Mucosa of descending colon (tissue), 3 donors: ENCODE results near the gene GALNT18. TPM values are rescaled to one million over a fixed set of nuclear protein-coding genes. Genes with fewer than 3 reads are reported as not detected.

ENCODE experiments used
- ATAC-seq: fragments of 200-7000 bp; cut with Tn5 transposase; one replicate; pipeline ENCODE4 v1.9.1; 2020; ENCODE audit warnings: mild to moderate bottlenecking, moderate library complexity
- DNase-seq, 3 donors: peaks; one replicate each; pipeline ENCODE4 v3.0.0-alpha.2; 2020
- H3K36me3 ChIP-seq: fragments of 200-600 bp; one replicate; pipeline ENCODE4 v1.8.0; 2021; ENCODE audit warnings: low read depth, mild to moderate bottlenecking
- H3K4me1 ChIP-seq: fragments of 200-600 bp; one replicate; pipeline ENCODE4 v1.8.0; 2021; ENCODE audit warnings: low read depth, mild to moderate bottlenecking
- H3K4me3 ChIP-seq: fragments of 200-600 bp; one replicate; pipeline ENCODE4 v1.8.0; 2021; ENCODE audit warnings: mild to moderate bottlenecking
- H3K9me3 ChIP-seq: fragments of 200-600 bp; one replicate; pipeline ENCODE4 v1.8.0; 2021; ENCODE audit warnings: mild to moderate bottlenecking
- intact Hi-C, 2 donors: fragments of 100-400 bp; cut with DNase I in 1 of 2; cut with micrococcal nuclease in 1 of 2; formaldehyde crosslinking; loops; one replicate each; pipeline versions ENCODE4 v1.11.0 to v1.11.1; 2022; cut with DNase I, micrococcal nuclease
- total RNA-seq, 3 donors: library from RNA; stranded (reverse); fragmentation: NEBNext Ultra II Directional in 2 of 3; extraction: Animal tissue kit (Norgen Biotek cat#: 25700) in 2 of 3; gene quantifications; one replicate each; pipeline versions ENCODE4 v1.2.1 to v1.2.4, GENCODE V29; 2021 to 2023
- TF ChIP-seq, protein P1 (sequence below): fragments of 200-600 bp; IDR thresholded peaks from one replicate; pipeline ENCODE4 v1.8.0; 2022; ENCODE audit warnings: antibody characterized with exemption, mild to moderate bottlenecking
- donor health status: DM: no; HTN: no; CAD: no; lungs with moderate emphysema.
- donor health status: DM: no; HTN: no; CAD: no.
- donor health status: DM: no; HTN: yes; CAD: no.

The GALNT18 gene
- total RNA-seq, 3 donors from 2014 or later = 2.0 to 27.8 (median 5.4) TPM

- no peak for ATAC-seq
- H3K9me3 ChIP-seq = no peaks in the 10 kb centered on the region
- H3K4me3 ChIP-seq = no peak overlapping the region
- H3K36me3 ChIP-seq = no peaks in the 10 kb centered on the region
- H3K4me1 ChIP-seq = no peaks in the 10 kb centered on the region
- no peak for DNase-seq
- TF ChIP-seq, protein P1, sequence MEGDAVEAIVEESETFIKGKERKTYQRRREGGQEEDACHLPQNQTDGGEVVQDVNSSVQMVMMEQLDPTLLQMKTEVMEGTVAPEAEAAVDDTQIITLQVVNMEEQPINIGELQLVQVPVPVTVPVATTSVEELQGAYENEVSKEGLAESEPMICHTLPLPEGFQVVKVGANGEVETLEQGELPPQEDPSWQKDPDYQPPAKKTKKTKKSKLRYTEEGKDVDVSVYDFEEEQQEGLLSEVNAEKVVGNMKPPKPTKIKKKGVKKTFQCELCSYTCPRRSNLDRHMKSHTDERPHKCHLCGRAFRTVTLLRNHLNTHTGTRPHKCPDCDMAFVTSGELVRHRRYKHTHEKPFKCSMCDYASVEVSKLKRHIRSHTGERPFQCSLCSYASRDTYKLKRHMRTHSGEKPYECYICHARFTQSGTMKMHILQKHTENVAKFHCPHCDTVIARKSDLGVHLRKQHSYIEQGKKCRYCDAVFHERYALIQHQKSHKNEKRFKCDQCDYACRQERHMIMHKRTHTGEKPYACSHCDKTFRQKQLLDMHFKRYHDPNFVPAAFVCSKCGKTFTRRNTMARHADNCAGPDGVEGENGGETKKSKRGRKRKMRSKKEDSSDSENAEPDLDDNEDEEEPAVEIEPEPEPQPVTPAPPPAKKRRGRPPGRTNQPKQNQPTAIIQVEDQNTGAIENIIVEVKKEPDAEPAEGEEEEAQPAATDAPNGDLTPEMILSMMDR = no peak
- intact Hi-C loops = no loop called here
Measured at GRCh38 chr11:11320825-11321224, 301.0 kb downstream of the GALNT18 start.

GRCh38 chr11:11318961-11319360 is 302.8 kb downstream of the GALNT18 start:
- no peak for ATAC-seq
- intact Hi-C loops = no loop called here
- Histone ChIP-seq H3K4me3 (no peak overlapping the region), H3K36me3 (no peaks in the 10 kb centered on the region), H3K4me1 (no peaks in the 10 kb centered on the region), H3K9me3 (no peaks in the 10 kb centered on the region)
- TF ChIP-seq, protein P1 = no peak
- DNase-seq = no peak

- no peak overlapping the region for H3K4me3 ChIP-seq
- H3K9me3 ChIP-seq = no peaks in the 10 kb centered on the region
- intact Hi-C loops = no loop called here
- H3K36me3 ChIP-seq = no peaks in the 10 kb centered on the region
- H3K4me1 ChIP-seq = no peaks in the 10 kb centered on the region
- ATAC-seq (no peak), DNase-seq (no peak)
- TF ChIP-seq, protein P1 = no peak
Measured at GRCh38 chr11:11318461-11318860, 303.3 kb downstream of the GALNT18 start.

- TF ChIP-seq, protein P1 = no peak
- DNase-seq = no peak
- ATAC-seq = no peak
- Histone ChIP-seq H3K4me3 (no peak overlapping the region), H3K9me3 (no peaks in the 10 kb centered on the region), H3K36me3 (no peaks in the 10 kb centered on the region), H3K4me1 (no peaks in the 10 kb centered on the region)
- intact Hi-C loops = no loop called here
Measured at GRCh38 chr11:11316651-11317230, 305.1 kb downstream of the GALNT18 start.

DNA sequence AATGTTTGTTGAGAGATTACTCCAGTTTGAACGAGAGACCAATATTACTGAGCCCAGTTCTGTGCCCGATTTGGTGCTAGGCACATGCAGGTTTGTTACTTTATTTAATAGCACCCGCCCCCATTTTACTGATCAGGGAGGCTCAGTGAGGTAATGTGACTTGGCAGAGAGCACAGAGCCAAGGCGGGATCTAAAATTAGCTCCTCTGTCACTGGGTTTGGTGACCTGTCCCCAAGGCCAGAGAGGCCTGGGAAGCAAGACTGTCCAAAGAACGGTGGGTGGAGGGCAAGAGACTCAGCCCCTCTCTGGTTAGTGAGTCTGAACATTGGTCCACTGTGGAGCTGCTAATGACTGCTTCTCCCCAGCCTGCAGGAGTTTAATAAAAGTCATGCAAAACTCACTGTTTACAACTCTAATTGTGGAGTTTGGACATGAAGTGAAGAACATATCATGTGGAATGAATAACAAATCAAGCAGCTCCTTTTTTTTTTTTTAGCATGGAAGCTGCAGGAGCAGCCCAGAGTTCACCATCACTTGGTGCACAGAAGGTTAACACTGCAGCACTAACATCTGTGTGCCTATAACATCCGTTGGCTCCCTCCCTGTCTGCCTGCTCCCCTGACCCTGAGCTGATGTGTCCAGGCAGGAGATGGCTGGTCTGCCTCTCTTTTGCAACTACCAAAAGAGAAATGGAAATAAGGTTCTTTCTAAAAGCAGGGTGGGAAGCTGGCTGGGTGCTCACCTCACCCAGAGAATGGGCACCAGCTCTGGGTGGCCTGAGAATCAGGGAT is 307.7 kb downstream of the GALNT18 start:
- Histone ChIP-seq H3K4me3 (no peak overlapping the region), H3K36me3 (no peaks in the 10 kb centered on the region), H3K4me1 (no peaks in the 10 kb centered on the region), H3K9me3 (no peaks in the 10 kb centered on the region)
- DNase-seq = no peak
- ATAC-seq = no peak
- intact Hi-C loops = no loop called here
- TF ChIP-seq, protein P1 = no peak
